Endothelial cell of umbilical vein (primary cell): ENCODE data around the gene ENAH. TPM values are rescaled to one million over a fixed set of nuclear protein-coding genes. Genes with fewer than 3 reads are reported as not detected.
A peak's percentile ranks its signal among the peaks of the same experiment; 100 is the strongest.

Experiments
- BruUV-seq: library from RNA; stranded (reverse); fragments of 400-500 nt; replicated peaks from 2 replicates; lab custom pipeline; 2021; lab: Mats Ljungman, UMichigan
- CTCF ChIA-PET: fragments of 300-600, 350-600 bp; sonication (Branson Sonifier 250); formaldehyde crosslinking; loops from one replicate; lab custom pipeline; 2021; ENCODE audit warnings: antibody characterized with exemption, inconsistent platforms; lab: Charles Lee
- POLR2A ChIA-PET: fragments of 300-600, 350-600 bp; sonication (Branson Sonifier 250); formaldehyde crosslinking; loops from one replicate; lab custom pipeline; 2021; ENCODE audit warnings: antibody characterized with exemption, inconsistent platforms; lab: Charles Lee
- DNase-seq: peaks from one replicate; pipeline ENCODE4 v3.0.0-alpha.2; 2011; ENCODE audit warnings: low read depth, low spot score
- FAIRE-seq: peaks from 2 replicates; lab custom pipeline; 2011; peaks lifted over from hg19 to GRCh38; lab: Jason Lieb, UNC
- H2AFZ ChIP-seq: 2 replicates; pipeline ENCODE4 v1.6.0; 2012; ENCODE audit warnings: low read depth, low read length, control low read depth, inconsistent platforms
- H3K27ac ChIP-seq: 2 replicates; pipeline ENCODE4 v1.5.1; 2011; ENCODE audit warnings: low read depth, mild to moderate bottlenecking, control low read depth, low read length, moderate library complexity; ENCODE audit not compliant: insufficient read depth
- H3K27me3 ChIP-seq, 2 experiments: 2 replicates each; pipeline versions ENCODE4 v1.6.0 to v1.6.1; 2011; ENCODE audit warnings: low read length in 2 of 2, mixed read lengths in 1 of 2; ENCODE audit not compliant: control insufficient read depth in 2 of 2, insufficient read depth in 2 of 2
- H3K36me3 ChIP-seq, 2 experiments: 2 replicates in 1 of 2; 3 replicates in 1 of 2; pipeline ENCODE4 v1.5.1; 2011; ENCODE audit warnings: low read length in 2 of 2, mild to moderate bottlenecking in 1 of 2, moderate library complexity in 1 of 2; ENCODE audit not compliant: control insufficient read depth in 2 of 2, insufficient read depth in 2 of 2; ENCODE audit errors: extremely low read depth in 1 of 2
- H3K4me1 ChIP-seq: 3 replicates; pipeline ENCODE4 v1.5.1; 2011; ENCODE audit warnings: mild to moderate bottlenecking, low read length; ENCODE audit not compliant: control insufficient read depth, insufficient read depth; ENCODE audit errors: extremely low read depth
- H3K4me2 ChIP-seq: 2 replicates; pipeline ENCODE4 v1.6.1; 2011; ENCODE audit warnings: low read length, control low read depth, mixed read lengths; ENCODE audit not compliant: insufficient read depth
- H3K4me3 ChIP-seq, 3 experiments: fragments of 200-600 bp in 1 of 3; sonication (generic), shearing (Covaris generic) in 1 of 3; replicated peaks in 1 of 3; 2 replicates each; pipeline ENCODE4 v1.5.1; 2011 to 2016; ENCODE audit warnings: control low read depth in 3 of 3, low read length in 3 of 3, mild to moderate bottlenecking in 2 of 3, inconsistent platforms in 1 of 3, low read depth in 1 of 3, moderate library complexity in 1 of 3; ENCODE audit not compliant: insufficient read depth in 1 of 3
- H3K79me2 ChIP-seq: 2 replicates; pipeline ENCODE4 v1.6.0; 2012; ENCODE audit warnings: low read length, inconsistent platforms; ENCODE audit not compliant: control insufficient read depth, insufficient read depth
- H3K9ac ChIP-seq: replicated peaks from 2 replicates; pipeline ENCODE3; 2011; ENCODE audit warnings: low read length, control low read depth; ENCODE audit not compliant: insufficient read depth; ENCODE audit errors: extremely low read depth
- H3K9me1 ChIP-seq: replicated peaks from 3 replicates; pipeline ENCODE4 v1.6.0; 2011; ENCODE audit warnings: mild to moderate bottlenecking, low read length; ENCODE audit not compliant: control insufficient read depth, insufficient read depth; ENCODE audit errors: extremely low read depth
- H3K9me3 ChIP-seq: replicated peaks from 2 replicates; pipeline ENCODE4 v1.5.1; 2012; ENCODE audit warnings: low read length, inconsistent platforms; ENCODE audit not compliant: control insufficient read depth, insufficient read depth
- H4K20me1 ChIP-seq: replicated peaks from 2 replicates; pipeline ENCODE3; 2011; ENCODE audit warnings: mild to moderate bottlenecking, low read length; ENCODE audit not compliant: control insufficient read depth, insufficient read depth; ENCODE audit errors: extremely low read depth
- JUN ChIP-seq: IDR thresholded peaks from 2 replicates; pipeline ENCODE4 v1.6.1; 2011; ENCODE audit warnings: borderline replicate concordance, low read depth; ENCODE audit not compliant: insufficient read length, insufficient read depth
- dilution Hi-C: fragments of 300-500 bp; cut with MboI; formaldehyde crosslinking; loops from one replicate; pipeline ENCODE4 v1.15.0; 2019; ENCODE audit warnings: low sequenced_read_pairs; ENCODE audit not compliant: extremely low pct_ligation_motif_present
- intact Hi-C: fragments of 100-400 bp; cut with micrococcal nuclease; formaldehyde crosslinking; loops from one replicate; pipeline ENCODE4 v1.10.0; 2022
- polyA plus RNA-seq, 4 experiments: library from polyadenylated mRNA; depleted of rRNA in 3 of 4; stranded (reverse) in 3 of 4; unstranded in 1 of 4; fragments of >200 nt; gene quantifications; 2 replicates each; pipeline versions ENCODE4 v1.2.1 to v1.2.3, GENCODE V29; 2011 to 2012; ENCODE audit warnings: missing spikeins in 1 of 4
- total RNA-seq: library from RNA; stranded (reverse); gene quantifications from 2 replicates; pipeline ENCODE4 v1.2.3, GENCODE V29; 2021
- TF ChIP-seq, protein P1 (sequence below): IDR thresholded peaks from 2 replicates; pipeline ENCODE4 v1.6.1; 2011; ENCODE audit not compliant: insufficient read depth, insufficient read length
- TF ChIP-seq, protein P2 (sequence below), 2 donors: IDR thresholded peaks; 1 replicate in 1 of 2; 2 replicates in 1 of 2; pipeline ENCODE4 v1.5.1; 2011; ENCODE audit warnings: low read length in 2 of 2, mild to moderate bottlenecking in 2 of 2, moderate library complexity in 2 of 2, control low read depth in 1 of 2, inconsistent platforms in 1 of 2, low read depth in 1 of 2; ENCODE audit not compliant: insufficient read depth in 1 of 2; ENCODE audit errors: extremely low read depth in 1 of 2

The ENAH gene
- total and polyA plus RNA-seq, 2 donors (not counting 3 experiments of a cell fraction or from before 2014, with no cell fraction given) = 19.9 to 95.6 TPM

GRCh38 chr1:225441314-225442122 is 211.4 kb downstream of the ENAH start:
- FAIRE-seq (no peak), DNase-seq (no peak)
- POLR2A ChIA-PET = no interaction called here
- Histone ChIP-seq H3K27ac (no peak overlapping the region), H3K9me3 (no peaks in the 10 kb centered on the region), H3K4me3 (no peak overlapping the region), H2AFZ (no peak overlapping the region), H3K79me2 (no peaks in the 10 kb centered on the region), H3K9me1 (no peaks in the 10 kb centered on the region), H4K20me1 (no peaks in the 10 kb centered on the region), H3K4me2 (no peak overlapping the region), H3K9ac (no peak overlapping the region), H3K36me3 (no peaks in the 10 kb centered on the region), H3K4me1 (peaks cover 33% of the 10 kb centered on the region), H3K27me3 (no peaks in the 10 kb centered on the region)
- dilution Hi-C loops (no loop called here), intact Hi-C loops (no loop called here)
- CTCF ChIA-PET = interaction anchor here (0.9 to 2.9 kb wide), 12 partner anchors 9 to 336 kb away, joined by 3 to 31 read pairs (median 6); partner anchors contain the start of genes LBR and SRP9
- BruUV-seq = no TSS peak
- TF ChIP-seq, protein P1, sequence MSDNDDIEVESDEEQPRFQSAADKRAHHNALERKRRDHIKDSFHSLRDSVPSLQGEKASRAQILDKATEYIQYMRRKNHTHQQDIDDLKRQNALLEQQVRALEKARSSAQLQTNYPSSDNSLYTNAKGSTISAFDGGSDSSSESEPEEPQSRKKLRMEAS = no peak
- TF ChIP-seq JUN = no peak
- TF ChIP-seq, protein P2, sequence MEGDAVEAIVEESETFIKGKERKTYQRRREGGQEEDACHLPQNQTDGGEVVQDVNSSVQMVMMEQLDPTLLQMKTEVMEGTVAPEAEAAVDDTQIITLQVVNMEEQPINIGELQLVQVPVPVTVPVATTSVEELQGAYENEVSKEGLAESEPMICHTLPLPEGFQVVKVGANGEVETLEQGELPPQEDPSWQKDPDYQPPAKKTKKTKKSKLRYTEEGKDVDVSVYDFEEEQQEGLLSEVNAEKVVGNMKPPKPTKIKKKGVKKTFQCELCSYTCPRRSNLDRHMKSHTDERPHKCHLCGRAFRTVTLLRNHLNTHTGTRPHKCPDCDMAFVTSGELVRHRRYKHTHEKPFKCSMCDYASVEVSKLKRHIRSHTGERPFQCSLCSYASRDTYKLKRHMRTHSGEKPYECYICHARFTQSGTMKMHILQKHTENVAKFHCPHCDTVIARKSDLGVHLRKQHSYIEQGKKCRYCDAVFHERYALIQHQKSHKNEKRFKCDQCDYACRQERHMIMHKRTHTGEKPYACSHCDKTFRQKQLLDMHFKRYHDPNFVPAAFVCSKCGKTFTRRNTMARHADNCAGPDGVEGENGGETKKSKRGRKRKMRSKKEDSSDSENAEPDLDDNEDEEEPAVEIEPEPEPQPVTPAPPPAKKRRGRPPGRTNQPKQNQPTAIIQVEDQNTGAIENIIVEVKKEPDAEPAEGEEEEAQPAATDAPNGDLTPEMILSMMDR (IDR thresholded peaks at IDR 0.05; ENCODE audit: extremely low read depth in 1 of 2, insufficient read depth in 1 of 2, low read depth in 1 of 2, low read length in 2 of 2) = peak; percentile 20 to 22
